Mesothelial cell of epicardium (in vitro differentiated cells): Measurements from ENCODE around the gene JUN. TPM values are rescaled to one million over a fixed set of nuclear protein-coding genes. Genes with fewer than 3 reads are reported as not detected.

Experiments
- DNase-seq, 2 experiments: peaks; one replicate each; pipeline ENCODE4 v3.0.0; 2021; ENCODE audit warnings: low spot score in 2 of 2; ENCODE audit not compliant: unreplicated experiment in 2 of 2
- H3K27ac Mint-ChIP-seq: 2 replicates; pipeline ENCODE4 v1.8.0; 2021; ENCODE audit warnings: mixed read lengths
- H3K27me3 Mint-ChIP-seq: 2 replicates; pipeline ENCODE4 v1.8.0; 2021; ENCODE audit warnings: low read depth, mixed read lengths
- H3K36me3 Mint-ChIP-seq: 2 replicates; pipeline ENCODE4 v1.8.0; 2021; ENCODE audit warnings: mixed read lengths
- H3K4me1 Mint-ChIP-seq: 2 replicates; pipeline ENCODE4 v1.8.0; 2021; ENCODE audit warnings: mixed read lengths
- H3K4me3 Mint-ChIP-seq: 2 replicates; pipeline ENCODE4 v1.8.0; 2021; ENCODE audit warnings: mild to moderate bottlenecking, moderate library complexity, mixed read lengths
- H3K9me3 Mint-ChIP-seq: 2 replicates; pipeline ENCODE4 v1.8.0; 2021; ENCODE audit warnings: mixed read lengths
- total RNA-seq: library from RNA; stranded (reverse); gene quantifications from 3 replicates; pipeline ENCODE4 v1.2.1, GENCODE V29; 2021
- TF ChIP-seq, protein P1 (sequence below): fragments of 200-600 bp; sonication (generic); IDR thresholded peaks from one replicate; pipeline ENCODE4 v1.5.0; 2021; ENCODE audit warnings: antibody characterized with exemption; ENCODE audit not compliant: unreplicated experiment

Gene JUN
- total RNA-seq, 1 donor from 2014 or later: 242 TPM

DNA sequence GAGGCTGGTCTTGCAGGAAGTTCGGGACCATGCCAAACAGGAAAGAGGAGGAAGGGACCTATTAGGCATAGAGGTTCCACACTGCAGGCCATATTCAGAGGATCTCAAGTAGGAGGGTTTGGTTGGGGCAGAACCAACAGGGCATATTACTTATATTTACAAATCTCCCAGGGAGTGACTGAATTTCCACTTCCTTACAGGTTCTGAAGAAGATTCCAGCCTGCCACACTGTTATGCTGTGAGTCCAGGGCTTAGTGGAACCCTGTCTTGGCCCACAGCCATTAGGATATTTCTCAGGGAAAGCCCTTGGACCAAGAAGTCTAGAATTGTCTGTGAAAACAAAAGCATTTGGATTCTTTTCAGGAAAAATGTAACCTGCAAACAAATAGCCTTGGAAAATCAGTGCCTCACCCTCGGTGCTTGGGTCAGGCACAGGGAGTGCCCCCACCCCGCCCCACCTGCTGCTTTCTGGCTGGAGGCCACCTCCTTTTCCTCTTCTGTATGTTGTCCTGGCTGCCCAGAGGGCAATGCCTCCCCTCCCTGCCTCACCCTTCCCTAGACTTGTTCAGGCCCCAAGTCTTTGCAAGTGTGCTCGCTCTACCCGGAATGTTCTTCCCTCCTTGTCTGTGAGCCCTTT, 41.0 kb upstream of the JUN start:
- Mint-ChIP-seq H3K9me3 (peaks cover 30% of the 10 kb centered on the region), H3K36me3 (peaks cover 21% of the 10 kb centered on the region), H3K27ac (peak overlapping the region; percentile 47), H3K4me1 (peaks cover 14% of the 10 kb centered on the region), H3K27me3 (no peaks in the 10 kb centered on the region), H3K4me3 (no peak overlapping the region)
- no peak for DNase-seq
- TF ChIP-seq, protein P1, sequence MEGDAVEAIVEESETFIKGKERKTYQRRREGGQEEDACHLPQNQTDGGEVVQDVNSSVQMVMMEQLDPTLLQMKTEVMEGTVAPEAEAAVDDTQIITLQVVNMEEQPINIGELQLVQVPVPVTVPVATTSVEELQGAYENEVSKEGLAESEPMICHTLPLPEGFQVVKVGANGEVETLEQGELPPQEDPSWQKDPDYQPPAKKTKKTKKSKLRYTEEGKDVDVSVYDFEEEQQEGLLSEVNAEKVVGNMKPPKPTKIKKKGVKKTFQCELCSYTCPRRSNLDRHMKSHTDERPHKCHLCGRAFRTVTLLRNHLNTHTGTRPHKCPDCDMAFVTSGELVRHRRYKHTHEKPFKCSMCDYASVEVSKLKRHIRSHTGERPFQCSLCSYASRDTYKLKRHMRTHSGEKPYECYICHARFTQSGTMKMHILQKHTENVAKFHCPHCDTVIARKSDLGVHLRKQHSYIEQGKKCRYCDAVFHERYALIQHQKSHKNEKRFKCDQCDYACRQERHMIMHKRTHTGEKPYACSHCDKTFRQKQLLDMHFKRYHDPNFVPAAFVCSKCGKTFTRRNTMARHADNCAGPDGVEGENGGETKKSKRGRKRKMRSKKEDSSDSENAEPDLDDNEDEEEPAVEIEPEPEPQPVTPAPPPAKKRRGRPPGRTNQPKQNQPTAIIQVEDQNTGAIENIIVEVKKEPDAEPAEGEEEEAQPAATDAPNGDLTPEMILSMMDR: no peak

GRCh38 chr1:58823481-58824010, 39.7 kb upstream of the JUN start:
- H3K4me3 Mint-ChIP-seq: no peak overlapping the region
- TF ChIP-seq, protein P1: no peak
- H3K27me3 Mint-ChIP-seq: no peaks in the 10 kb centered on the region
- H3K9me3 Mint-ChIP-seq: peaks cover 23% of the 10 kb centered on the region
- DNase-seq: no peak
- H3K27ac Mint-ChIP-seq: no peak overlapping the region
- peaks cover 14% of the 10 kb centered on the region for H3K36me3 Mint-ChIP-seq
- H3K4me1 Mint-ChIP-seq: peaks cover 28% of the 10 kb centered on the region

DNA sequence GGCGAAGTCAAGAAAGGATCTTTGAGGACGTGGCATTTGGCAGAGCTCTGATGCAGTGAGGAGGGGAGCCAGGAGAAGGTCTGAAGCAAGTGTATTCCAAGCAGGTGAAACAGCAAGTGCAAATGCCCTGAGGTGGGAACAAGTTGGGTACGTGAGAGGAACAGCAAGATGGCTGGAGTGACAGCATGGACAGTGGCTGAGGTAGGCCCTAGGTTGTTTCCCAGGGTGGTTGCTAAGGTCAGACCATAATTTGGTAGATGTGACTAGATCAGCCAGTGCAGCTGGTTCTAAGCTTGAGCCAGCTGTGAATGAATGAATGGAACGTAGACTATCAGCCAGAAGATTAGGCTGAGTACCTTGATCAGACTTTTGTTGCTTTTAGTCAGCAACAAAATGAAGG, 37.5 kb upstream of the JUN start:
- Mint-ChIP-seq H3K4me3 (no peak overlapping the region), H3K27me3 (no peaks in the 10 kb centered on the region), H3K27ac (no peak overlapping the region), H3K4me1 (peaks cover 41% of the 10 kb centered on the region), H3K36me3 (no peaks in the 10 kb centered on the region), H3K9me3 (peaks cover 3% of the 10 kb centered on the region)
- TF ChIP-seq, protein P1: no peak
- DNase-seq: no peak

DNA sequence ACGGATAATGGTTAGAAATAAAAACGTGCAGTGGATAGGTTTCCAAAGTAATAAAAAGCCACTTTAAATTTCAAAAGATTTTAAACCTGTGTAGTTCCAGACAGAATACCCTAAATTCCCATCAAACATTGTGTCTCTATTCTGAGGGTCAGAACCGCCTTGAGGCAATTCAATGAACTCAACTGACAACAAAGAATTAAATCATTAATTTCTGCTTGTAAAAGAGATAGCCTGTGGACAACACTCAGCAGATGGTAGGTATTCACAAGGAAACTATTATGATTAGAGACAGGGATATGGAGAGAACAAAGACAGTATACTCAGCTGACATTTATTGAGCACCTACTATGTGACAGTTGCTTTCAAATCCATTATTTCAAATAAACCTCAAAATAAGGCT, 35.1 kb upstream of the JUN start:
- no peak for DNase-seq
- Mint-ChIP-seq H3K4me1 (peaks cover 54% of the 10 kb centered on the region), H3K36me3 (no peaks in the 10 kb centered on the region), H3K4me3 (no peak overlapping the region), H3K27ac (peak overlapping the region; percentile 94), H3K27me3 (no peaks in the 10 kb centered on the region), H3K9me3 (no peaks in the 10 kb centered on the region)
- TF ChIP-seq, protein P1: no peak

DNA sequence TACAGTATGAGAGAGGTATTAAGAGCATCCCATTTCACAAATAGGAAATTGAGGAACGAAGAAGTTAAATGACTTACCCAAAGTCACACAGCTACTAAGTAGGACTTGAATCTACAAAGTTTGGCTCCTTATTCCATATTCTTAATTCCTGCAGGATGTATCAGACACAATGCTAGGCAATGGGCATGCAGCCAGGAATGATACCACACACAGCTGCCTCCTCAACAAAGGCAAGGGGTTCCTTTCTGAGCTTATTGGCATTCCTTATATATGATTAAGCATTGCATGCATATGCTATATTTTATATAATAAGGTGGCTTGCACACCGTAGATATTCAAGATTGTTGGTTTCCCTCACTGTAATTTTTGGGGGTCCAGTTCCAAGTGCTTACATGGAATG, 34.2 kb upstream of the JUN start:
- peak overlapping the region; percentile 94 for H3K27ac Mint-ChIP-seq
- H3K36me3 Mint-ChIP-seq: no peaks in the 10 kb centered on the region

More for the DNA sequence above, 34.2 kb upstream of the JUN start:
- Mint-ChIP-seq H3K4me1 (peaks cover 52% of the 10 kb centered on the region), H3K27me3 (no peaks in the 10 kb centered on the region), H3K4me3 (no peak overlapping the region), H3K9me3 (no peaks in the 10 kb centered on the region)
- TF ChIP-seq, protein P1: no peak
- DNase-seq: no peak
